SU-DHL-6 (cell line): ENCODE data around the gene ACKR1.

Experiments
- EZH2phosphoT487 ChIP-seq: fragments of 200-600 bp; sonication (generic), shearing (Covaris generic); conservative IDR thresholded peaks from 2 replicates; pipeline ENCODE4 v1.6.1; 2018; ENCODE audit warnings: mild to moderate bottlenecking, antibody characterized with exemption, low read length, moderate library complexity, mixed read lengths
- TF ChIP-seq, protein P1 (sequence below): fragments of 200-600 bp; sonication (generic); IDR thresholded peaks from one replicate; pipeline ENCODE4 v1.5.1; 2017; ENCODE audit warnings: antibody characterized with exemption, mild to moderate bottlenecking, low read length, moderate library complexity; ENCODE audit not compliant: insufficient read depth, poor library complexity, severe bottlenecking

GRCh38 chr1:159185121-159185520, 19.6 kb upstream of the ACKR1 start:
- TF ChIP-seq, protein P1, sequence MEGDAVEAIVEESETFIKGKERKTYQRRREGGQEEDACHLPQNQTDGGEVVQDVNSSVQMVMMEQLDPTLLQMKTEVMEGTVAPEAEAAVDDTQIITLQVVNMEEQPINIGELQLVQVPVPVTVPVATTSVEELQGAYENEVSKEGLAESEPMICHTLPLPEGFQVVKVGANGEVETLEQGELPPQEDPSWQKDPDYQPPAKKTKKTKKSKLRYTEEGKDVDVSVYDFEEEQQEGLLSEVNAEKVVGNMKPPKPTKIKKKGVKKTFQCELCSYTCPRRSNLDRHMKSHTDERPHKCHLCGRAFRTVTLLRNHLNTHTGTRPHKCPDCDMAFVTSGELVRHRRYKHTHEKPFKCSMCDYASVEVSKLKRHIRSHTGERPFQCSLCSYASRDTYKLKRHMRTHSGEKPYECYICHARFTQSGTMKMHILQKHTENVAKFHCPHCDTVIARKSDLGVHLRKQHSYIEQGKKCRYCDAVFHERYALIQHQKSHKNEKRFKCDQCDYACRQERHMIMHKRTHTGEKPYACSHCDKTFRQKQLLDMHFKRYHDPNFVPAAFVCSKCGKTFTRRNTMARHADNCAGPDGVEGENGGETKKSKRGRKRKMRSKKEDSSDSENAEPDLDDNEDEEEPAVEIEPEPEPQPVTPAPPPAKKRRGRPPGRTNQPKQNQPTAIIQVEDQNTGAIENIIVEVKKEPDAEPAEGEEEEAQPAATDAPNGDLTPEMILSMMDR: no peak
- no peak for TF ChIP-seq EZH2phosphoT487
